HG02571 (cell line): ENCODE results near the gene CD79A.

Experiments
- ATAC-seq: cut with Tn5 transposase; IDR thresholded peaks from one replicate; pipeline ENCODE4 v1.9.1; 2021; ENCODE audit warnings: mild to moderate bottlenecking, moderate library complexity; ENCODE audit not compliant: unreplicated experiment

CD79A gene

DNA sequence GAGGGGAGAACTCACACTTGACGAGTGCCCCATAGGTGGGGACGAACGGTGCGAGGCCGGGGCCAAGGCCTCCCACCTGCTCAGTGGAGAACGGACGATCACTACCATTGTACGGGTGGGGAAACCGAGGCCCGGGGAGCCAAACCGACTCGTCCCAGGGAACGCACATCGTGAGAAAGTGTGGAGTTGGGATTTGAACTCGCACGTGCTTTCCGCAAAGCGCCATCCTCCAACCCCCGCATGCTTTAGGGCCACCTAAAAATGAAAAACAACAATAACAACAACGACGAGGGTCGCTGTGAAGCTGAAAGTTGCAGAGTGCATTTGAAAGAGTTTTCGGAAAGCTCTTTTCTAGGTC, 6.4 kb downstream of the CD79A start:
- ATAC-seq, result no peak

DNA sequence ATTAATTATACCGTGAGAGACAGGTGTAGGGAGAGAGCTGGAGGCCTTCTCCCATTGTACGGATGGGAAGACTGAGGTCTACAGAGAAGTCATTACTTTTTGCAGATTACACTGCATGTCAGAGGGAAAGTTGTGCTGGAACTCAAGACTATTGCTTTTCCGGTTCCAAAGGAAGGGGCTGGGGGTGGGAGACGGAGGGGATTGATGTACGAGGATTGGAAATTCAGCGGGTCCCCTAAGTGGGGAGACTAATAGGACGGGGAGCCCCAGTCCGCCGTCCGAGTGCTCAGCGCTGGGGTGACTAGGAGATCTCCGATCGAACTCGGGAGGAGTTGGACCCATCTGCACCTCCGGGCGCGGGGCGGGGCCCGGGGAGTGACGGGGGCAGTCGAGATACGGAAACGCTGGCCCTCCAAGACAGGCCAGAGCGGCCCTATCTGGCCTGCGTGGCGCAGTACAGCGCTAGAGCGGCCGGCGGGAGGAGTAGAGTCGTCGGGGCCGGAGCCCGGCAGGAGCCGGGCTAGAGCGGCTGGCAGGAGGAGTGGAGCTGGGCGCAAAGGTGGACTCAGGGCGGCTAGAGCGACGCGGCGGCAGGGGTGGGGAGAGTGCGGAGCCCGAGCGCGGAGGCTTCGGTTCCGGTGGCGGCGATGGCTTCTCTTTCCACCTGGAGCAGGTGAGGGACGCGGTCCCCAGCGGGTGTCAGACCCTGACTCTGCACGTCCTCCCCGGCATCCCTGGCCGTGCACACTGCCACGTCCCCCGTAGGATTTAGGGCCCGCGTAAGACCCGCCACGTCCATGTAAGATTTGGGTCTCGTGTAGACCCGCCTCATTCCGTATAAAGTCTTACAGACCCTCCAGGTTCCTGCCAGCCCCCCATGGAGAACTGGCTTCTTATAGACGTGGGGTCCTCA, 7.0 kb downstream of the CD79A start:
- peak; percentile 73 for ATAC-seq

DNA sequence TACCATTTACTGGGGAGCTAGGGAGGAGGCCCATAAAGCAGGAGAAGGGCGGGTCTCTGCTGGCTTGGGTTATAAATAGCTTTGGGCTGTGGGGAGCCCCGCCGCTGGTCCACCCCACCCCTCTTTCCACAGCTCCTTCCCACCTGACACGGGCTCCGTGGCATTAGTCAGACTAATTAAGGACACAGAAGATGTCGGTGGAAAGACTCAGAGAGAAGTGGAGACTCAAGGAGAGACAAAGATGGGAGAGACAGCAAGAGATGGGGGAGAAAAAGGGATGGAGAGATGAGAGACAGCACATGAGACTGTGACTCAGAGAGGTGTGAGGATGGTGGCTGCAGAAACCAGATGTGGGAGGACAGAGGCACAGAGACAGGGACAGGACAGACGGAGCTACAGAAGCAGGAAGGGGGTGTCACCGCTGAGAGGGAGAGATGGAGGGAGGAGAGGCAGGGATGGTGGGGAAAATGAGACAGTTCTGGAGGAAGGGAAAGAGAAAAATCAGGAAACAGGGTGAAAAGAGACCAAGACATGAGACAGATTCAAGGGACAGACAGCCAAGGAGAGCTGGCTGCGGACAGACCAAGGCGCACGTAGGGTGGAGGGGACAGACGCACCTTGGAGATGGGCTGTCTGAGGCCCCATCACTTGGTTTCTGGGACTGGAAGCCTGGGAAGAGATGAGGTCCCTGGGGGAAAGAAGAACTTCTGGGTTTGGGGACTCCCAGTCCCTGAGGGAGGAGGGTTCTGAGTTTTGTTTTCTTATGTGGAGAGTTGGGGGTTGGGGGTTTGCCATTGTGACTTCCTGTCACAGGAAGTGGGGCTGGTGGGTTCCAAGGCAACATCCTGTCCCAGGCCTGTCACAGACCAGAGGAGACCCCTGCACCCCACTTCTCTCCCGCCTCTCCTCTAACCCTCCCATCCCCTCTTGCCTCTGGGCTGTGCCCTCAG, 10.0 kb downstream of the CD79A start:
- ATAC-seq, result no peak

DNA sequence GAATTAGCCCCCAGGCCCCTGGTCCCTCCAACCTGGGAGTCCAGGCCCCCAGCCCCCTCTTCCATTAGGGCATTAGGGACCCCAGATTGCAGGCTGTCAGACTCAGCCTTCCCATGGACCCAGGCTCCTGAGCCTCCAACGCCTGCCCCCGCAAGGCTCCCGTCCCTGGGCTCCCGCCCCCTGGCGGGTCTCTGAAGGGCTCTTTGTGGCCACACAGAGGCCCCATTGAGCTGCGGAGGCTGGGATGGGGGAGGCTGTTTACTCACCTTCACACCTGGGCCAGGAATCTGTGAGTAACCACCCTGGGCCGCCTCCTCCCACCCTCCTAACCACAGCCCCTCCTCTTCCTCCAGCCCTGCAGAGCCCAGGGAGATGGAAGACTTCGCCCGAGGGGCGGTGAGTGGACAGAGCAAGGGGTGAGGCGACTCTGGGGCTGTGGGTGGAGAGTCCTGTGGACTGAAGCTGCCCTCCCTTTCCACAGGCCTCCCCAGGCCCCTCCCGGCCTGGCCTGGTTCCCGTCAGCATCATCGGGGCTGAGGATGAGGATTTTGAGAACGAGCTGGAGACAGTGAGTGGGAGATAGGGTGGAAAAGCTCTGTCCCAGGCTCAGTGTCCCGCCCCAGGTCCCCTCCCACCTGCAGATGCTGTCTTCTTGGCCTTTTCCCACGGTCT, 10.8 kb downstream of the CD79A start:
- ATAC-seq, result no peak

DNA sequence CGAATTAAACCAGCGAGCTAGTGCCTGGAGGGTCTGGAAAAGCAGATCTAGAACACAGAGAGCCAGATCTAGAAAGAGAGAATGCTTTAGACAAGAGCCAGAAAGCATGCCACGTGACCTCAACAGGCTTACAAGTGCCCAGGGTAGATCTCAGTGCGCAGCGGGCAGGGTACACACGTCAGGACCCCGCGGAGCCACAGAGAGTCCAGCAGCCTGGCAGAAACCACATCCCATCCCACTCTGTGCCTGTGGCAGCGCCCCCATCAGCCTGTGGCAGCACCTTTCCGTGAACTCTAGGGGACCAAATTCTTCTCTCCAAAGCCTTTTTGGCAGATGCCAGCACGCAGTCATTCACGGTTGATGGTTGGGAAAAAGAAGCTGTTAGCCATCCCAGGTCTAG, 11.8 kb downstream of the CD79A start:
- no peak for ATAC-seq

DNA sequence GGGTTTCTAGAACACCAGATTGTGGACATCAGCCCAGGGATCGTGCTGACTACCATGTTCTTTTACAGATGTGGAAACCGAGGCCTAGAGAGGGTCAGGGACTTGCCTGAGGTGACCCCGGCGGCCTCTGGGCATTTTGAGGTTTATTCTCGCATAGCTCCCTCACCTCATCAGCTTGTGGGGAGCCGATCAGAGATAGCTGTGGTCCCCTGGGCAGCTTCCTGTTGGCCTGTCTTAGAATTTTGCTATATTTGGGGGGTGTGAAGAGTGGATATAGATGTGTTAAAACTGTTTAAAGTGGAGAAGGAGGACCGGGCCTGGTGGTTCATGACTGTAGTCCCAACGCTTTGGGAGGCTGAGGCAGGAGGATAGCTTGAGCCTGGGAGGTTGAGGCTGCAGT, 12.8 kb downstream of the CD79A start:
- no peak for ATAC-seq

DNA sequence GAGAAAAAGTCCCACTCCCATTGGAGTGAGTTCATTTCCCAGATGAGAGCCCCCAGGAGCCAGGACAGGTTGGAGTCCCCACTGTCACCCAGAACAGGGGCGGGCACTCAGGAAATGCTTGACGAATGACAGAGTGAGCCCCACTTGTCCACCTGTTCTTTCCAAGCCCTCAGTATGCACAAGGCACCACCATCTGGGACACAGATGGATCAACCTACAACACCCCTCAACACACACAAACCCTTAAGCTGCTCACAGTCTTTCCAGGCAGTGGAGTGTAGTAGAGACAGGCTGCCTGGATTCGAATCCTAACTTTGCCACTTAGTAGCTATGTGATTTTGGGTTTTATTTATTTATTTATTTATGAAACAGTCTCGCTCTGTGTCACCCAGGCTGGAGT, 13.9 kb downstream of the CD79A start:
- no peak for ATAC-seq

DNA sequence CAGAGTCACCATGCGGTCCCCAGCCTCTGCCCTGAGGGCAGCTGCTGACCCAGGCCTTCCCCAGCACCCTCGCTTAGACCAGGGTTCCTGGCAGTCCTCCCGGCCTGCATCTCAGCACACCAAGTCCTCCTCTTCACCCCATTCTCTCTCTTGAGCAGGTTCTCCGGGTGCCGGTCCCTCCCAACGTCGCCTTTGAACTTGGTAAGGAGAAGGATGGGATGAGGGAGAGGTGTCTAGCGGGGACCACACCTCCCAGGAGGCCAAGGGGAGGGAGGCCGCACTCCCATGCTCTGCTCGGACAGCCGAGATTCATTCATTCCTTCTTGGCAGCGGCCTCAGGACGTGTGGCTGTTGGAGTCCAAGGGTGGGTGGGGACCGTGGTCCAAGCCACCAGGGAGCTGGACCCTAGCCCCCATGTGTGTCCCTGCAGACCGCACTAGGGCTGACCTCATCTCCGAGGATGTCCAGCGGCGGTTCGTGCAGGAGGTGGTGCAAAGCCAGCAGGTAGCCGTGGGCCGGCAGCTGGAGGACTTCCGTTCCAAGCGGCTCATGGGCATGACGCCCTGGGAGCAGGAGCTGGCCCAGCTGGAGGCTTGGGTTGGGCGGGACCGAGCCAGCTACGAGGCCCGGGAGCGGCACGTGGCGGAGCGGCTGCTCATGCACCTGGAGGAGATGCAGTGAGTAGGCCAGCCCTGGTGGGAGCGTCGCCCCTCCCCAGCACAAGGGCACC, 15.3 kb downstream of the CD79A start:
- ATAC-seq, result no peak

DNA sequence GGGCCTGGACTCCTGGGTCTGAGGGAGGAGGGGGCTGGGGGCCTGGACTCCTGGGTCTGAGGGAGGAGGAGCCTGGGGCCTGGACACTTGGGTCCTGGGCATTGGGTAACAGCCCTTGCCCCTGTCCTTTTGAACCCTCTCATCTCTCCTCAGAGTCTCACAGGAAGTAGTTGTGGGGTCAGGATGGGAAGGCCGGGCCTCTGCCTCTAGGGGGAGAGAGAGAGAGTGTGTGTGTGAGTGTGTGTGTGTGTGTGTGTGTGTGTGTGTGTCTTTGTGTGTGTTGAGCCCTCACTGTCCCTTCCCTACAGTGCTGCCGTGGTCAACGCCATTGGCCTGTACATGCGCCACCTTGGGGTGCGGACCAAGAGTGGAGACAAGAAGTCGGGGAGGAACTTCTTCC, 16.8 kb downstream of the CD79A start:
- ATAC-seq, result no peak

DNA sequence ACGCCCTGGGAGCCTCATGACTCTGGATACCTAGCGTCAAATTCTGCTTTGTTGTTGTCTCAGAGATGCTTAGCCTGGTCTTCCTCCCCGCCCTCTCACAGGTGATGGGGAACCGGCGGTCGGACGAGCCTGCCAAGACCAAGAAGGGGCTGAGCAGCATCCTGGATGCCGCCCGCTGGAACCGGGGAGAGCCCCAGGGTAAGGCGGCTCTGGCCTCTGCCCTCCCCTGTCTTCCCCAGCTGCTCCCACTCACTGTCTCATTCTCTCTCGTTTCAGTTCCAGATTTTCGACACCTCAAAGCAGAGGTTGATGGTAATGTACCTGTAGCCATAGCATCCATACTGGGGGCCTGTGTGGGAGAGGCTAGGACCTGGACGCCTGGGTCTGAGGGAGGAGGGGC, 17.3 kb downstream of the CD79A start:
- ATAC-seq, result no peak

DNA sequence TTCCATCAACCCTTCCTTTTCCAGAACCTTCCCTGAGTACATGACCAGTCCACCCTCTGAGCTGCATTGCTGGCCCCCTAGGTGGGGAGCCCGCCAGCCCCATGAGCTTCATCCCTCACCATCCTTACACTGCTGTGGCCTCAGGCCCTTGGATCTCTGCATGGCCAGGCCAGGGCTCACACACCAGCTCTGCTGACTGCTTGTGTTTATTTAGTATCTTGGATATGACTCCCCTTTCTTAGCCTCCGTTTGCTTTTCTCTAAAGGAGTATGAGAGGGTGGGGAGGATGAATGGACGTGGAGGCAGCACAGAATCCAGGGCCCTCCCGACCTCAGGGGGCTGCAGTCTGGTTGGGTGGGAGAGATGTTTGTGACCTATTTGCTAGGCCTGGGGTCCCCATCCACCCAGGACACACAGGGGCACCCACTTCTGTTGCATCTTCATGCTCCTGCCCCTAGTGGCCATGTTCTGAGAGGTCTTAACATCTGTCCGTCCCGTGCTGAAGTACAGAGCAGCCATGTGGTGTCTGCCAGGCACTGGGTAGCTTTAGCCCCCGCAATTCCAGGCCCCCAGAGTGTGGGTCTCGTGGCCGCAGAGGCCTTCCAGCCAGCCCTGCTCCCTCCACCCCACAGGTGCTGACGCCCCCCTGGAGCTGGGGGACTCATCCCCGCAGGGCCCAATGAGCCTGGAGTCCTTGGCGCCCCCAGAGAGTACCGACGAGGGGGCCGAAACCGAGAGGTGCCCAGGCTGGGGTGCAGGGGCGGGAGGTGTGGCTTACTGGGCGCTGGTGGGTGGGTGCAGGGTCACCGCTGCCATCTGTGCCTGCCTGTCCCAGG, 18.9 kb downstream of the CD79A start:
- no peak for ATAC-seq

DNA sequence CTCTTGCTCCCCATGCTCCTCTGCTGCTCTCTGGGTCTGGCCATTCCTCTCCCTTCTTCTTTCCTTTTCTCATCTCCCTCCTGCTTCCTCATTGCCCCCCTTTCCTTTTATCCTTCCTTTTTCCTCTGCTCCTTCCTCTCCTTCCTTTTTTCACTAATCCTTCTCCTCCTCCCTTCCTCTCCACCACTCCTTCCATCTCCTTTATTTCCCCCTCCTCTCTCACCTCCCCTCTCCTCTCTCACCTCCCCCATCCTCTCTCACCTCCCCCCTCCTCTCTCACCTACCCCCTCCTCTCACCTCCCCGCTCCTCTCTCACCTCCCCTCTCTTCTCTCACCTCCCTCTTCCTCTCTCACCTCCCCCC, 19.5 kb downstream of the CD79A start:
- no peak for ATAC-seq

DNA sequence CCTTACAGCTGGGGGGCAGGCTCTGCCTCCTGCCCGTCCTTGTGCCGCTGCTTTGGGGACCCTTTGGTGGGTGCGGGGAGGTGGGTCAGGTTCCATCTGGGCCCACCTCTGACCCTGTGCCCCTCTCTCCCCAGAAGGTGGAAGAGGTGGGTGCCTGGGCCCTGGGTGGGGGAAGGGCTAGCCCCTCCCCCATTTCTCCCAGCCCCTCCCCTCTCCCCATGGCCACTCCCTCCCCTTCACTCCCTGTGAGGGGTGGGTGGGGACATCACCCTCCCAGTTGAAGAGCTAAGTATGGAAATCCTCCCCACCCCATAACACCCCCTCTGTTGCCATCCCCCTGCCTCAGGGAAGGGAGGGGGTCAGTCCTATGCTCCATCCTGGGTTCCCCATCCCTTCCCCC, 20.1 kb downstream of the CD79A start:
- no peak for ATAC-seq

DNA sequence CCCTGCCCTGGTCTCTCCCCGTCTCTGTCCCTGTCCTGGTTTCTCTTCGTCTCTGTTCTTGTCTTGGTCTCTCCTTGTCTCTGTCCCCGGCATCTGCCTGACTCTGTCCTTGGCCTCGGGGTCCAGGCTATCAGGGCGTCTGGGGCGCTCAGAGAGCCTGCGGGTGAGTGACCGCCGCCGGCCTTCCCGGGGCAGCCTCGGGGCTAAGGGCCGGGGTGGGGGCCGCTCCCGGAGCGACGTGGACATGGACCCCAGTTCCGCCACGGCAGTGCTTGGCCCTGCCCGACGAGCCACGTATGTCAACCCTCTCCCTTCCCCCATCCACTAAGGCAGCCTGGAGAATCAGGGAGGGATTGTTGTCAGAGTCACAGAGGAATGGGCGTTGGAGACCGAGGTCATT, 20.7 kb downstream of the CD79A start:
- no peak for ATAC-seq

DNA sequence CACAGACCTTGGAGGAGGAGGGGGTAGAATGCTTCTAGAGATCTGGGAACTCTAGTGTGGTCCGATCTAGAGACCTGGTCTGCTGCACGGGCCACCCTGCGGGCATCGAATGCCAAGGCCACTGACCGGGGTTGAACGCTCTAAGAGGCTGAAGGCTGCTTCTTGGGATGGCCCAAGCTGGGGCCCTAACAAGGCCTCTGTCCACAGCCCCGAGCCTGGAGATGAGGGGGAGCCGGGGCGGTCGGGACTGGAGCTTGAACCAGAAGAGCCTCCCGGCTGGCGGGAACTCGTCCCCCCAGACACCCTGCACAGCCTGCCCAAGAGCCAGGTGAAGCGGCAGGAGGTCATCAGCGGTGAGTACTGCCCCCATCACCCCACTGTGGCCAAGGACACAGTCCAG, 21.2 kb downstream of the CD79A start:
- no peak for ATAC-seq

DNA sequence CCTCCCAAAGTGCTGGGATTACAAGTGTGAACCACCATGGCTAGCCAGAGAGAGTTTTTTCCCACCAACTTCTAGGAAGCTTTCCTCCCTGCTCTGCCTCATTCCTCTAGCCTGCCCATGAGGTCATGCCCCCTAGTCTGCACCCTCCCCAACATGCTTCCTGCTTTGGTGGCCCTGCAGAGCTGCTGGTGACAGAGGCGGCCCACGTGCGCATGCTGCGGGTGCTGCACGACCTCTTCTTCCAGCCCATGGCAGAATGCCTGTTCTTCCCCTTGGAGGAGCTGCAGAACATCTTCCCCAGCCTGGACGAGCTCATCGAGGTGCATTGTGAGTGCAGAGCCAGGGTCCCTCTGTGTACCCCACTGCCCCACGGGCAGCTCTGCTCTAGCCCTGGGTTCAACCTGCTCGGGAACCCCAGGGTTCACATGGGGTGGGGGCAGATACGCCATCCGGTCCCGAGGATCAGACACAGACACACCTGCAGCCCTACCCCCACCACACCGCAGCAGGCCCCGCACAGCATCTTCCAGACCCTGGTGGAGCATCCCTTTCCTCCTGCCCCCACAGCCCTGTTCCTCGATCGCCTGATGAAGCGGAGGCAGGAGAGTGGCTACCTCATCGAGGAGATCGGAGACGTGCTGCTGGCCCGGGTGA, 24.8 kb downstream of the CD79A start:
- ATAC-seq, result no peak

DNA sequence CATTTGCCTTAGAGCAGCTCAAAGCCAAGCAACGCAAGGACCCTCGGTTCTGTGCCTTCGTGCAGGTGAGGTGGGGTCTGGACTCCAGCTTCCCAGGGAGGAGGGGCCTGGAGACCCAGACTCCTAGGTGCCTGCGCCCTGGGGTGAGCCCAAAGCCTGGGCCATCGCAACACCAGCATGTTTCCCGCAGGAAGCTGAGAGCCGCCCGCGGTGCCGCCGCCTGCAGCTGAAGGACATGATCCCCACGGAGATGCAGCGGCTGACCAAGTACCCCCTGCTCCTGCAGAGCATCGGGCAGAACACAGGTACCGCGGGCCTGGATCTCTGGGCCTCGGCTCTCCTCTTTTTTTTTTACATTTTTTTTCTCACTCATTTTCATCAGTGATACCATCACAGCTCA, 25.5 kb downstream of the CD79A start:
- ATAC-seq, result no peak

DNA sequence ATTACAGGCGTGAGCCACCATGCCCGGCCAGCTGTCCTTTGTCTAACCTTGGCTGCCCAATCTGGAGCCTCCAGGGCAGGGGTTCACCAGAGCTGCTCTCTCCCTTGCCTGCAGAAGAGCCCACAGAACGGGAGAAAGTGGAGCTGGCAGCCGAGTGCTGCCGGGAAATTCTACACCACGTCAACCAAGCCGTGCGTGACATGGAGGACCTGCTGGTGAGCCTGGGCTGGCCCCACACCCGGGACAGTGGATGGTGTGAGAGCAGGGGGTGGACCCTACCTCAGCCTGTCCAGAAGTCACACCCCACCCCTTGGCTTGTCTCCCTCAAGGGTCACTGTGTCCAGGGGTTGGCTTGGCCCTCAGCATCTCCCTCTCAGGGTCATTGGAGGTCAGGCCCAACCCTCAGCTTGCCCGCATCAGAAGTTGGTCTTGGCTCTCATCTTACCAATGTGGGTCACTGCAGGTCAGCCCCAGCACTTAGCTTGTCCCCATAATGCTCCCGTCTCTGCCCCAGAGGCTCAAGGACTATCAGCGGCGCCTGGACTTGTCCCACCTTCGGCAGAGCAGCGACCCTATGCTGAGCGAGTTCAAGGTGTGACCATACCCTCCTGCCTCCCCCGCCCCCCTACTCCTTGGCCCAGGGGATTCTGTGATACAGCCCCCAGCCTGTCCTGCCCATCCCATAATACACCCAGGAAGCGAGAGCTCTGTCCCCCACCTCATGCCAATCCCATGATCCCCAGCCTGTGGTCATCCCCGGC, 26.3 kb downstream of the CD79A start:
- no peak for ATAC-seq
